Keratinocyte (primary cell): ENCODE results near the gene PPP1R18. TPM values are rescaled to one million over a fixed set of nuclear protein-coding genes. Genes with fewer than 3 reads are reported as not detected.

Experiments
- DNase-seq: peaks from one replicate; pipeline ENCODE4 v3.0.0-alpha.2; 2011; ENCODE audit warnings: low read depth, missing footprints, low spot score
- FAIRE-seq: peaks from 2 replicates; lab custom pipeline; 2011; peaks lifted over from hg19 to GRCh38; lab: Jason Lieb, UNC
- H2AFZ ChIP-seq: 2 replicates; pipeline ENCODE4 v1.6.0; 2012; ENCODE audit warnings: low read length, control low read depth, inconsistent platforms; ENCODE audit not compliant: control insufficient read depth
- H3K27ac ChIP-seq: 2 replicates; pipeline ENCODE4 v1.5.1; 2011; ENCODE audit warnings: low read length; ENCODE audit not compliant: control insufficient read depth, insufficient read depth
- H3K27me3 ChIP-seq: 3 replicates; pipeline ENCODE4 v1.6.0; 2011; ENCODE audit warnings: low read length; ENCODE audit not compliant: control insufficient read depth, insufficient read depth; ENCODE audit errors: extremely low read depth
- H3K36me3 ChIP-seq, 2 experiments: 2 replicates in 1 of 2; 3 replicates in 1 of 2; pipeline ENCODE4 v1.5.1; 2011; ENCODE audit warnings: low read length in 2 of 2, mild to moderate bottlenecking in 1 of 2; ENCODE audit not compliant: control insufficient read depth in 2 of 2, insufficient read depth in 2 of 2; ENCODE audit errors: extremely low read depth in 1 of 2
- H3K4me1 ChIP-seq: 3 replicates; pipeline ENCODE4 v1.5.1; 2011; ENCODE audit warnings: low read length; ENCODE audit not compliant: control insufficient read depth, insufficient read depth; ENCODE audit errors: extremely low read depth
- H3K4me2 ChIP-seq: 3 replicates; pipeline ENCODE4 v1.6.0; 2011; ENCODE audit warnings: low read depth, low read length; ENCODE audit not compliant: control insufficient read depth, insufficient read depth; ENCODE audit errors: extremely low read depth
- H3K4me3 ChIP-seq, 3 experiments: fragments of 200-600 bp in 1 of 3; sonication (generic) in 1 of 3; 2 replicates in 2 of 3; 3 replicates in 1 of 3; pipeline ENCODE4 v1.5.1; 2011 to 2016; ENCODE audit warnings: low read length in 3 of 3, mild to moderate bottlenecking in 3 of 3, control low read depth in 2 of 3, inconsistent platforms in 1 of 3, low read depth in 1 of 3, mixed read lengths in 1 of 3, mixed run types in 1 of 3, moderate library complexity in 1 of 3; ENCODE audit not compliant: control insufficient read depth in 2 of 3, insufficient read depth in 2 of 3; ENCODE audit errors: extremely low read depth in 1 of 3
- H3K79me2 ChIP-seq: 2 replicates; pipeline ENCODE4 v1.6.0; 2012; ENCODE audit warnings: low read length; ENCODE audit not compliant: control insufficient read depth, insufficient read depth
- H3K9ac ChIP-seq: 3 replicates; pipeline ENCODE4 v1.6.0; 2011; ENCODE audit warnings: low read length; ENCODE audit not compliant: control insufficient read depth, insufficient read depth; ENCODE audit errors: extremely low read depth
- H3K9me1 ChIP-seq: 3 replicates; pipeline ENCODE4 v1.6.0; 2011; ENCODE audit warnings: low read length; ENCODE audit not compliant: control insufficient read depth, insufficient read depth; ENCODE audit errors: extremely low read depth
- H3K9me3 ChIP-seq: 2 replicates; pipeline ENCODE4 v1.5.1; 2012; ENCODE audit warnings: low read depth, low read length; ENCODE audit not compliant: control insufficient read depth
- H4K20me1 ChIP-seq: 3 replicates; pipeline ENCODE4 v1.6.0; 2011; ENCODE audit warnings: low read length; ENCODE audit not compliant: control insufficient read depth, insufficient read depth; ENCODE audit errors: extremely low read depth
- CTCF ChIP-seq, 3 experiments: IDR thresholded peaks in 1 of 3; conservative IDR thresholded peaks in 1 of 3; optimal IDR thresholded peaks in 1 of 3; 2 replicates in 2 of 3; 3 replicates in 1 of 3; pipeline versions ENCODE3 to v1.5.1; 2011; ENCODE audit warnings: low read length in 3 of 3, mild to moderate bottlenecking in 3 of 3, moderate library complexity in 2 of 3, control low read depth in 1 of 3, inconsistent platforms in 1 of 3; ENCODE audit not compliant: insufficient read depth in 2 of 3; ENCODE audit errors: extremely low read depth in 1 of 3
- EZH2 ChIP-seq: IDR thresholded peaks from one replicate; pipeline ENCODE4 v1.6.1; 2012; ENCODE audit warnings: inconsistent platforms, mild to moderate bottlenecking, low read length, moderate library complexity
- dilution Hi-C: fragments of 300-500 bp; cut with MboI; formaldehyde crosslinking; loops from one replicate; pipeline ENCODE4 v1.7.0; 2020; ENCODE audit warnings: low sequenced_read_pairs; ENCODE audit not compliant: extremely low pct_ligation_motif_present
- polyA plus RNA-seq, 5 experiments: library from polyadenylated mRNA; depleted of rRNA in 3 of 5; stranded (reverse) in 3 of 5; stranded (forward) in 1 of 5; unstranded in 1 of 5; fragments of >200 nt; gene quantifications; 1 replicate in 1 of 5; 2 replicates in 3 of 5; 3 replicates in 1 of 5; pipeline versions ENCODE4 v1.2.1 to v1.2.3, GENCODE V29; 2011 to 2012; ENCODE audit warnings: missing spikeins in 2 of 5, low read depth in 1 of 5, low replicate concordance in 1 of 5

The PPP1R18 gene
- polyA plus RNA-seq, 1 donor (not counting 4 experiments of a cell fraction or from before 2014, with no cell fraction given), result 88.9 TPM

GRCh38 chr6:30641048-30641447, 45.4 kb downstream of the PPP1R18 start:
- Histone ChIP-seq H3K9ac (no peak overlapping the region), H3K27ac (no peak overlapping the region), H3K79me2 (no peaks in the 10 kb centered on the region), H2AFZ (no peak overlapping the region), H3K4me1 (no peaks in the 10 kb centered on the region), H4K20me1 (no peaks in the 10 kb centered on the region), H3K36me3 (peaks cover 13 to 21% of the 10 kb centered on the region in 2 experiments), H3K4me3 (no peak overlapping the region), H3K9me1 (peaks cover 2% of the 10 kb centered on the region), H3K4me2 (no peak overlapping the region), H3K9me3 (no peaks in the 10 kb centered on the region), H3K27me3 (no peaks in the 10 kb centered on the region)
- dilution Hi-C loops, result no loop called here
- DNase-seq, result no peak
- FAIRE-seq, result no peak
- no peak for TF ChIP-seq EZH2
- no peak for TF ChIP-seq CTCF (optimal IDR thresholded peaks at IDR 0.05 in 1 of 3, IDR thresholded peaks at IDR 0.05 in 1 of 3, conservative IDR thresholded peaks at IDR 0.05 in 1 of 3; ENCODE audit: extremely low read depth in 1 of 3, insufficient read depth in 2 of 3, low read length in 3 of 3)

GRCh38 chr6:30640481-30640880, 46.0 kb downstream of the PPP1R18 start:
- no peak for TF ChIP-seq EZH2
- no peak for FAIRE-seq
- Histone ChIP-seq H3K79me2 (no peaks in the 10 kb centered on the region), H3K36me3 (peaks cover 13 to 21% of the 10 kb centered on the region in 2 experiments), H3K27ac (no peak overlapping the region), H3K9me3 (no peaks in the 10 kb centered on the region), H2AFZ (no peak overlapping the region), H3K9me1 (peaks cover 2% of the 10 kb centered on the region), H3K27me3 (no peaks in the 10 kb centered on the region), H3K9ac (no peak overlapping the region), H3K4me2 (no peak overlapping the region), H3K4me3 (no peak overlapping the region), H4K20me1 (no peaks in the 10 kb centered on the region), H3K4me1 (no peaks in the 10 kb centered on the region)
- DNase-seq, result no peak
- dilution Hi-C loops, result no loop called here

- H3K4me3 ChIP-seq, result no peak overlapping the region
- H4K20me1 ChIP-seq, result no peaks in the 10 kb centered on the region
- H3K27ac ChIP-seq, result no peak overlapping the region
- H2AFZ ChIP-seq, result no peak overlapping the region
- no peaks in the 10 kb centered on the region for H3K79me2 ChIP-seq
- H3K4me1 ChIP-seq, result no peaks in the 10 kb centered on the region
- DNase-seq (no peak), FAIRE-seq (no peak)
- dilution Hi-C loops, result no loop called here
- H3K9ac ChIP-seq, result no peak overlapping the region
- peaks cover 12 to 17% of the 10 kb centered on the region in 2 experiments for H3K36me3 ChIP-seq
- H3K9me3 ChIP-seq, result no peaks in the 10 kb centered on the region
- H3K27me3 ChIP-seq, result no peaks in the 10 kb centered on the region
- H3K4me2 ChIP-seq, result no peak overlapping the region
- no peaks in the 10 kb centered on the region for H3K9me1 ChIP-seq
- TF ChIP-seq EZH2 (no peak), CTCF (optimal IDR thresholded peaks at IDR 0.05 in 1 of 3, IDR thresholded peaks at IDR 0.05 in 1 of 3, conservative IDR thresholded peaks at IDR 0.05 in 1 of 3; ENCODE audit: extremely low read depth in 1 of 3, insufficient read depth in 2 of 3, low read length in 3 of 3) (no peak)
Observed at GRCh38 chr6:30635834-30636233, 50.6 kb downstream of the PPP1R18 start.
